Measurements from ENCODE around the gene SLC2A2. TPM values are rescaled to one million over a fixed set of nuclear protein-coding genes. Genes with fewer than 3 reads are reported as not detected.

The SLC2A2 gene
- total and polyA plus RNA-seq, 12 donors = not detected

- no peaks in the 10 kb centered on the region for H3K4me1 ChIP-seq
- no peak overlapping the region for H3K27ac ChIP-seq
- ATAC-seq = no peak
- H3K4me3 ChIP-seq = no peak overlapping the region
- H3K9me3 ChIP-seq = no peaks in the 10 kb centered on the region
- intact Hi-C loops (cut with DNase I) = no loop called here
- DNase-seq = no peak
- no peak for TF ChIP-seq CTCF (IDR thresholded peaks at IDR 0.05)
- WGBS, 2 donors = 82 to 91% methylated on average over 4 of the region's 4 CpGs
- no peaks in the 10 kb centered on the region for H3K36me3 ChIP-seq
- peaks cover 0 to 4% (median 0%) of the 10 kb centered on the region in 7 donors for H3K27me3 ChIP-seq
Measured at GRCh38 chr3:171021377-171021776, 5.1 kb downstream of the SLC2A2 start.

- intact Hi-C loops (cut with DNase I) = no loop called here
Measured at GRCh38 chr3:171018156-171018935, 8.2 kb downstream of the SLC2A2 start.

GRCh38 chr3:171013822-171014748, 12.4 kb downstream of the SLC2A2 start:
- Histone ChIP-seq H3K9me3 (no peaks in the 10 kb centered on the region), H3K4me3 (no peak overlapping the region), H3K4me1 (no peaks in the 10 kb centered on the region), H3K36me3 (no peaks in the 10 kb centered on the region), H3K27ac (no peak overlapping the region), H3K27me3 (no peaks in the 10 kb centered on the region)
- DNase-seq (no peak), ATAC-seq (no peak)
- TF ChIP-seq CTCF (IDR thresholded peaks at IDR 0.05) = no peak
- 81 to 85% methylated on average over 5 of the region's 5 CpGs for WGBS, 2 donors
- intact Hi-C loops (cut with DNase I) = no loop called here

More at GRCh38 chr3:171018156-171018935, 8.2 kb downstream of the SLC2A2 start:
- H3K27ac ChIP-seq = no peak overlapping the region
- no peaks in the 10 kb centered on the region for H3K36me3 ChIP-seq
- no peak for ATAC-seq
- H3K27me3 ChIP-seq = peaks cover 0 to 4% (median 0%) of the 10 kb centered on the region in 7 donors
- H3K9me3 ChIP-seq = no peaks in the 10 kb centered on the region
- WGBS, 2 donors = 47 to 59% methylated on average over 6 of the region's 6 CpGs
- no peak for TF ChIP-seq CTCF (IDR thresholded peaks at IDR 0.05)
- no peak overlapping the region for H3K4me3 ChIP-seq
- DNase-seq = no peak
- no peaks in the 10 kb centered on the region for H3K4me1 ChIP-seq

GRCh38 chr3:171011873-171012336, 14.6 kb downstream of the SLC2A2 start:
- ATAC-seq (no peak), DNase-seq (no peak)
- no peaks in the 10 kb centered on the region for H3K9me3 ChIP-seq
- no peak overlapping the region for H3K27ac ChIP-seq
- H3K4me1 ChIP-seq = no peaks in the 10 kb centered on the region
- 84 to 92% methylated on average over 4 of the region's 4 CpGs for WGBS, 2 donors
- no peak for TF ChIP-seq CTCF (IDR thresholded peaks at IDR 0.05)
- no peak overlapping the region for H3K4me3 ChIP-seq
- intact Hi-C loops (cut with DNase I) = no loop called here
- H3K27me3 ChIP-seq = no peaks in the 10 kb centered on the region
- no peaks in the 10 kb centered on the region for H3K36me3 ChIP-seq

Data from heart right ventricle (tissue), 16 donors.